Stimulated activated CD4-positive, alpha-beta T cell treated with anti-CD3 and anti-CD28 coated beads, Interleukin-4, amount 100 ng/mL, for 48 hours (primary cell): ENCODE measurements around the gene ASB2.
A peak's percentile ranks its signal among the peaks of the same experiment; 100 is the strongest.

ENCODE experiments used
- DNase-seq, 2 donors: peaks; one replicate each; pipeline ENCODE4 v3.0.0-alpha.2; 2020; ENCODE audit warnings: low read depth in 2 of 2

The ASB2 gene

GRCh38 chr14:93946541-93947090, 29.8 kb downstream of the ASB2 start:
- DNase-seq = no peak

GRCh38 chr14:93946104-93946503, 30.3 kb downstream of the ASB2 start:
- no peak for DNase-seq

GRCh38 chr14:93945070-93945399, 31.3 kb downstream of the ASB2 start:
- DNase-seq = no peak

GRCh38 chr14:93944348-93945069, 31.9 kb downstream of the ASB2 start:
- no peak for DNase-seq

- DNase-seq = no peak
Measured at GRCh38 chr14:93943930-93944329, 32.4 kb downstream of the ASB2 start.

- no peak for DNase-seq
Measured at GRCh38 chr14:93943052-93943451, 33.3 kb downstream of the ASB2 start.

GRCh38 chr14:93941293-93941910, 35.0 kb downstream of the ASB2 start:
- no peak for DNase-seq

GRCh38 chr14:93940437-93940836, 35.9 kb downstream of the ASB2 start:
- no peak for DNase-seq

GRCh38 chr14:93939304-93940229, 36.8 kb downstream of the ASB2 start:
- DNase-seq = peak; percentile 87 to 93

GRCh38 chr14:93938751-93939303, 37.5 kb downstream of the ASB2 start:
- no peak for DNase-seq

GRCh38 chr14:93937519-93937918, 38.9 kb downstream of the ASB2 start:
- DNase-seq = no peak

GRCh38 chr14:93936926-93937325, 39.4 kb downstream of the ASB2 start:
- DNase-seq = no peak

- DNase-seq = no peak
Measured at GRCh38 chr14:93936245-93936644, 40.1 kb downstream of the ASB2 start.

- DNase-seq = no peak
Measured at GRCh38 chr14:93935213-93935612, 41.2 kb downstream of the ASB2 start.

GRCh38 chr14:93932642-93933041, 43.7 kb downstream of the ASB2 start:
- no peak for DNase-seq

- DNase-seq = no peak
Measured at GRCh38 chr14:93930989-93931307, 45.4 kb downstream of the ASB2 start.

GRCh38 chr14:93930296-93930988, 45.9 kb downstream of the ASB2 start:
- DNase-seq = no peak

GRCh38 chr14:93929657-93930056, 46.7 kb downstream of the ASB2 start:
- DNase-seq = no peak

GRCh38 chr14:93929048-93929535, 47.3 kb downstream of the ASB2 start:
- DNase-seq = no peak

GRCh38 chr14:93928184-93929047, 48.0 kb downstream of the ASB2 start:
- DNase-seq = no peak

GRCh38 chr14:93927800-93928145, 48.6 kb downstream of the ASB2 start:
- no peak for DNase-seq
